ENCODE measurements around the gene RDH14.

RDH14 gene

GRCh38 chr2:18560031-18560796, at the start of gene RDH14:
Gene RDH14, minus strand, starts transcription at chr2:18560653. Its CDS starts 81 bp downstream, at chr2:18560572.
- peak; percentile 96 for DNase-seq

- DNase-seq = no peak
Observed at GRCh38 chr2:18610090-18610489, 49.6 kb upstream of the RDH14 start.

- no peak for DNase-seq
Observed at GRCh38 chr2:18605115-18605514, 44.7 kb upstream of the RDH14 start.

- DNase-seq = no peak
Observed at GRCh38 chr2:18604531-18604885, 44.1 kb upstream of the RDH14 start.

- DNase-seq = no peak
Observed at GRCh38 chr2:18603854-18604530, 43.5 kb upstream of the RDH14 start.

GRCh38 chr2:18602298-18602697, 41.8 kb upstream of the RDH14 start:
- DNase-seq = no peak

GRCh38 chr2:18600255-18600613, 39.8 kb upstream of the RDH14 start:
- DNase-seq = no peak

GRCh38 chr2:18599509-18600254, 39.2 kb upstream of the RDH14 start:
- no peak for DNase-seq

- DNase-seq = no peak
Observed at GRCh38 chr2:18598848-18599484, 38.5 kb upstream of the RDH14 start.

- no peak for DNase-seq
Observed at GRCh38 chr2:18597618-18598017, 37.2 kb upstream of the RDH14 start.

GRCh38 chr2:18596993-18597392, 36.5 kb upstream of the RDH14 start:
- DNase-seq = no peak

GRCh38 chr2:18593496-18593895, 33.0 kb upstream of the RDH14 start:
- DNase-seq = no peak

GRCh38 chr2:18592372-18592771, 31.9 kb upstream of the RDH14 start:
- no peak for DNase-seq

GRCh38 chr2:18589354-18589753, 28.9 kb upstream of the RDH14 start, which contains the start of gene NT5C1B:
Gene NT5C1B, minus strand, starts transcription at chr2:18589569. Its CDS starts 101 bp downstream, at chr2:18589468.
- DNase-seq = no peak

- no peak for DNase-seq
Observed at GRCh38 chr2:18588802-18589201, 28.3 kb upstream of the RDH14 start.

- DNase-seq = no peak
Observed at GRCh38 chr2:18588049-18588448, 27.6 kb upstream of the RDH14 start.

GRCh38 chr2:18585526-18585925, 25.1 kb upstream of the RDH14 start:
- no peak for DNase-seq

GRCh38 chr2:18584608-18584954, 24.1 kb upstream of the RDH14 start:
- DNase-seq = no peak

- DNase-seq = no peak
Observed at GRCh38 chr2:18583905-18584607, 23.6 kb upstream of the RDH14 start.

GRCh38 chr2:18580606-18581005, 20.2 kb upstream of the RDH14 start:
- no peak for DNase-seq

- no peak for DNase-seq
Observed at GRCh38 chr2:18578033-18578432, 17.6 kb upstream of the RDH14 start.

GRCh38 chr2:18566145-18566769, 5.8 kb upstream of the RDH14 start:
- no peak for DNase-seq

- DNase-seq = no peak
Observed at GRCh38 chr2:18560797-18561085, 288 bp upstream of the RDH14 start.

Data from activated effector memory CD4-positive, alpha-beta T cell treated with anti-CD3 and anti-CD28 coated beads, Interleukin-2, amount 50 U/mL, for 16 hours (primary cell).